ENCODE measurements around the gene GLIS1. TPM values are rescaled to one million over a fixed set of nuclear protein-coding genes. Genes with fewer than 3 reads are reported as not detected.

GLIS1 gene
- total and polyA plus RNA-seq, 8 donors, result 0.20 to 4.8 (median 0.55) TPM; not detected in 1

GRCh38 chr1:53572815-53573173 is 166.2 kb downstream of the GLIS1 start:
- H3K4me1 ChIP-seq, result peaks cover 0 to 38% (median 8%) of the 10 kb centered on the region in 4 donors
- WGBS, 5 donors, result 63 to 82% (median 80%) methylated on average over 3 of the region's 3 CpGs
- TF ChIP-seq POLR2AphosphoS5 (IDR thresholded peaks at IDR 0.05) (no peak), POLR2A (IDR thresholded peaks at IDR 0.05) (no peak), CTCF (IDR thresholded peaks at IDR 0.05) (no peak), EP300 (IDR thresholded peaks at IDR 0.05) (no peak)
- peaks cover 0 to under 1% (median 0%) of the 10 kb centered on the region in 4 donors for H3K9me3 ChIP-seq
- H3K4me3 ChIP-seq, result no peak overlapping the region
- DNase-seq, result no peak
- intact Hi-C loops (cut with DNase I; ENCODE audit: low total_unique reads), result no loop called here
- no peaks in the 10 kb centered on the region for H3K36me3 ChIP-seq
- H3K27ac ChIP-seq, result peak overlapping the region in 1 of 5 donors; percentile 44
- H3K27me3 ChIP-seq, result no peaks in the 10 kb centered on the region

- 47 to 64% (median 60%) methylated on average over 4 of the region's 4 CpGs for WGBS, 5 donors
- peaks cover 0 to 6% (median 1%) of the 10 kb centered on the region in 4 donors for H3K9me3 ChIP-seq
- peaks cover 0 to 38% (median 8%) of the 10 kb centered on the region in 4 donors for H3K4me1 ChIP-seq
- TF ChIP-seq POLR2AphosphoS5 (IDR thresholded peaks at IDR 0.05) (no peak), CTCF (IDR thresholded peaks at IDR 0.05) (no peak)
- no peaks in the 10 kb centered on the region for H3K36me3 ChIP-seq
- H3K27me3 ChIP-seq, result no peaks in the 10 kb centered on the region
- H3K4me3 ChIP-seq, result no peak overlapping the region
- intact Hi-C loops (cut with DNase I; ENCODE audit: low total_unique reads), result no loop called here
- H3K27ac ChIP-seq, result peak overlapping the region in 1 of 5 donors; percentile 44
- peak in 1 of 2 donors; percentile 81 for DNase-seq
These were observed 166.7 kb downstream of the GLIS1 start for GRCh38 chr1:53572065-53572814.

- Histone ChIP-seq H3K4me3 (no peak overlapping the region), H3K9me3 (peaks cover 0 to 8% (median 3%) of the 10 kb centered on the region in 4 donors), H3K4me1 (peaks cover 0 to 23% (median 8%) of the 10 kb centered on the region in 4 donors), H3K27me3 (no peaks in the 10 kb centered on the region), H3K27ac (no peak overlapping the region), H3K36me3 (no peaks in the 10 kb centered on the region)
- DNase-seq, result no peak
- TF ChIP-seq POLR2AphosphoS5 (IDR thresholded peaks at IDR 0.05) (no peak), POLR2A (IDR thresholded peaks at IDR 0.05) (no peak), EP300 (IDR thresholded peaks at IDR 0.05) (no peak), CTCF (IDR thresholded peaks at IDR 0.05) (no peak)
- WGBS, 5 donors, result 84 to 92% (median 89%) methylated on average over 2 of the region's 2 CpGs
- intact Hi-C loops (cut with DNase I; ENCODE audit: low total_unique reads), result no loop called here
These were observed 170.4 kb downstream of the GLIS1 start for GRCh38 chr1:53568540-53568939.

- DNase-seq, result no peak
These were observed 171.1 kb downstream of the GLIS1 start for GRCh38 chr1:53567851-53568250.

GRCh38 chr1:53567450-53567849 is 171.5 kb downstream of the GLIS1 start:
- TF ChIP-seq CTCF (IDR thresholded peaks at IDR 0.05) (no peak), POLR2AphosphoS5 (IDR thresholded peaks at IDR 0.05) (no peak), EP300 (IDR thresholded peaks at IDR 0.05) (no peak), POLR2A (IDR thresholded peaks at IDR 0.05) (no peak)
- H3K36me3 ChIP-seq, result no peaks in the 10 kb centered on the region
- WGBS, 5 donors, result 54 to 73% (median 69%) methylated on average over 3 of the region's 3 CpGs
- H3K4me1 ChIP-seq, result peaks cover 0 to 12% (median 2%) of the 10 kb centered on the region in 4 donors
- intact Hi-C loops (cut with DNase I; ENCODE audit: low total_unique reads), result no loop called here
- no peak for DNase-seq
- H3K4me3 ChIP-seq, result no peak overlapping the region
- peaks cover 0 to 3% (median 0%) of the 10 kb centered on the region in 3 donors for H3K27me3 ChIP-seq
- H3K27ac ChIP-seq, result no peak overlapping the region
- peaks cover 0 to 8% (median 3%) of the 10 kb centered on the region in 4 donors for H3K9me3 ChIP-seq

More at GRCh38 chr1:53567851-53568250, 171.1 kb downstream of the GLIS1 start:
- Histone ChIP-seq H3K4me1 (peaks cover 0 to 16% (median 4%) of the 10 kb centered on the region in 4 donors), H3K9me3 (peaks cover 0 to 8% (median 3%) of the 10 kb centered on the region in 4 donors), H3K4me3 (no peak overlapping the region), H3K36me3 (no peaks in the 10 kb centered on the region), H3K27me3 (peaks cover 0 to 2% (median 0%) of the 10 kb centered on the region in 3 donors), H3K27ac (no peak overlapping the region)
- 90 to 98% (median 95%) methylated on average over 3 of the region's 3 CpGs for WGBS, 5 donors
- no peak for TF ChIP-seq EP300 (IDR thresholded peaks at IDR 0.05)
- intact Hi-C loops (cut with DNase I; ENCODE audit: low total_unique reads), result no loop called here

All from stomach (tissue), 9 donors.